Heart left ventricle (tissue), 13 donors: Measurements from ENCODE around the gene KMT2B.

Experiments used
- CTCF ChIP-seq, 12 donors: fragments of 200-600 bp; sonication (generic) in 4 of 12; IDR thresholded peaks; one replicate each; pipeline versions ENCODE4 v1.5.0 to v1.8.0; 2018 to 2022; ENCODE audit warnings: antibody characterized with exemption in 12 of 12, mild to moderate bottlenecking in 5 of 12
- POLR2A ChIP-seq, 2 donors: fragments of 450-650 bp; IDR thresholded peaks; one replicate each; pipeline ENCODE4 v1.6.1; 2017; ENCODE audit warnings: antibody characterized with exemption in 2 of 2, mild to moderate bottlenecking in 2 of 2, moderate library complexity in 2 of 2
- donor health status: ischemic (EF 13 %, LVEDD 7.1; RV severe dilation, severe dysfunction).
- donor health status: DM: no; HTN: yes; CAD: no.
- donor health status: DM: no; HTN: no; CAD: no.
- donor health status: ischemic (EF 25% LVEDD 6.9; RV normal size, moderate dysfunction).
- donor health status: ischemic (EF 25% LVEDD 5.7; RV mildly dilated, moderate dysfunction).
- donor health status: ischemic (EF 35%, LVEDD 5.7; RV mildly dilated, moderate dysfunction).
- donor health status: nonischemic (EF 11% LVEDD 7.7; RV severe dilation, severe dysfunction).
- donor health status: DM: yes; HTN: yes; CAD: no.
- donor health status: PGD.
- donor health status: ischemic (EF 29% LVEDD 5.4; RV normal size, mild dysfunction).
- donor health status: nonischemic (EF 23%, LVEDD 6.1; RV moderate dilation, normal function).

DNA sequence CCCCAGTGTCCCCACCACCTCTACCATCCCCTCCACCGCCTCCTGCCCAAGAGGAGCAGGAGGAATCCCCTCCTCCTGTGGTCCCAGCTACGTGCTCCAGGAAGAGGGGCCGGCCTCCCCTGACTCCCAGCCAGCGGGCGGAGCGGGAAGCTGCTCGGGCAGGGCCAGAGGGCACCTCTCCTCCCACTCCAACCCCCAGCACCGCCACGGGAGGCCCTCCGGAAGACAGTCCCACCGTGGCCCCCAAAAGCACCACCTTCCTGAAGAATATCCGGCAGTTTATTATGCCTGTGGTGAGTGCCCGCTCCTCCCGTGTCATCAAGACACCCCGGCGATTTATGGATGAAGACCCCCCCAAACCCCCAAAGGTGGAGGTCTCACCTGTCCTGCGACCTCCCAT, 2.8 kb downstream of the KMT2B start:
- TF ChIP-seq CTCF (IDR thresholded peaks at IDR 0.05) (no peak), POLR2A (IDR thresholded peaks at IDR 0.05) (no peak)
